Germinal center (tissue), 1 donor: Measurements from ENCODE around the gene DYNC2H1.
"Not testable (repeated sequence)": the region's sequence is repeated elsewhere in the genome, so short reads cannot be mapped to it uniquely, and the experiment has no call there.

ENCODE experiments used
- DNase-seq: peaks from one replicate; pipeline ENCODE4 v3.0.0; 2012; ENCODE audit warnings: mixed read lengths, low spot score

The DYNC2H1 gene

DNA sequence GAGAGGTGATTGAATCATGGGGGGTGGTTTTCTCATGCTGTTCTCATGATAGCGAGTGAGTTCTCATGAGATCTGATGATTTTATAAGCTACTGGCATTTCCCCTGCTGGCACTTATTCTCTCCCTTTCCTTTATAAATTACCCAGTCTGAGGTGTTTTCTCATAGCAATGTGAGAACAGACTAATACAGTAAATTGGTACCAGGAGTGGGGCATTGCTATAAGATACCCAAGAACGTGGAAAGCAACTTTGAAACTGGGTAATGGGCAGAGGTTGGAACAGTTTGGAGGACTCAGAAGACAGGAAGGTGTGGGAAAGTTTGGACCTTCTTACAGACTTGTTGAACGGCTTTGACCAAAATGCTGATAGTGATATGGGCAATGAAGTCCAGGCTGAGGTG lies 265.0 kb downstream of the DYNC2H1 start:
- not testable (repeated sequence) for DNase-seq

DNA sequence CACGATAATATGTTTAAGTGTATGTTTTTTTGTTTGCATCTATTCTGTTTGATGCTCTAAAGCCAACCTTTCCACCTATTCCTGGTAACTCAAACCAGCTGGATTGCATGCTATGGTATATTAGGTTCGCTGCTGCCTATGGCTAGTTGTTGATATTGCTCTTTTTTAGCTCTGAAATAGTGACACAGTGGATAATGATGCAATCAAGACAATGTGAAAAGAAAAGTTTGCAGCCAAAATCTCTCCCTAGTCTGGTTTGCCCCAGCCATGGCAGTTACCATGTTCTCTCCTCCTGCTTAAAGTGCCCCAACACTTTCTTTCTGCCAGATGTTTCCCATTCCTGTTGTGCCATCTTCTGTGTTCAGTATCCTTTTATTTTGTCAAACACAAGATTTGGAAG lies 269.7 kb downstream of the DYNC2H1 start:
- no peak for DNase-seq

DNA sequence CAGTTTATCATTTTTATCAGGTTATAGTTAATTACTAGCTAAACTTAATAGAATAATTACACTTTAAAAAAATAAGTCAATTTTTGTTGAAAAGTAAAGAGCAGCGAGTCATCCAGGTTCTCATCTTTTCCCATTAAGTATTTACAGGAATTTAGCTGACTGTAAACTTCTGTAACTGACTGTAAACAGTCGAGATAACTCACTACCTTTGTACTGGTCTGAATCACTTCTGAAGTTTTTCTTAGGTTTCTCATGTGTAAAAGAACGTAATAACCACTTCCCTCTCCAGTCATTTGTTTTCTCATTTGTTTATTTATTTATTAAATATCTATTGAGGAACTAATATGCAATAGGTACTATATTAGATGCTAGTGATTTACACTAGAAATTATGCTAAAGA lies 270.8 kb downstream of the DYNC2H1 start:
- no peak for DNase-seq

DNA sequence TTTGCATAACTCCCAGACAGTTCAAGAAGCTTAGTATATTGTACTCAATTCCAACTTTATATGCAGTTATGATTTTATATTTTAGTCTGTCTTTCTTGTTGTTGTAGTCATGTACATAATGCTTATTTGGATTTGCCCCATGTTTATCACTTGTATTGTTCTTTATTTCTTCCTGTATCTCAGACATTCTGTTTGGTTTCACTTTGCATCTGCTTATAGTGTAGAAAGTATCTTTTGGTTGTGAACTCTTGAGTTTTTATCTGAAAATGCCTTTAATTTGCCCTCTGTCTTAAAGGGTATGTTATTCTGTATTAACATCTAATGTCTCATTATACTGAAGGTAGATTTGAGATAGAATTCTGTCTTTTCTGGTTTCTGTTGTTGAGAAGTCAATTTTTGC lies 275.4 kb downstream of the DYNC2H1 start:
- no peak for DNase-seq

DNA sequence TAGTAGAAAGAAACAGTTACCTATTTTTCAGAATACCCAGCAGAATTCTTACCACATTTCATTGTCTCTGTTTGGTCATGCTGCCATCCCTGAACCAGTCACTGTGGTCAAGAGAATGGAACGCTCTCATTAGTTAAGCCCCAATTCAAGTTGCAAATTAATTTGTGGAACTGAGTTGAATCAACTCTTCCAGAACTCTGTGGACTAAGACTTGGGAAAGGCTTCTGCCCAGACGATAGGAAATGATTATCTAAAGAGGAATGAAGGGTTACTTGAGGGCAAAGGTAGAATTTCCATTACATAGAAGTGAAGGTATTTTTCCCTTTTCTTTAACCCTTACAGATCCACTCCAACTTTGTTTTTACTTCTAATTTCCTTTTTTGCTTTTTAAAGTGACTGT lies 286.4 kb downstream of the DYNC2H1 start:
- no peak for DNase-seq

GRCh38 chr11:103396237-103396636 lies 287.0 kb downstream of the DYNC2H1 start:
- no peak for DNase-seq

DNA sequence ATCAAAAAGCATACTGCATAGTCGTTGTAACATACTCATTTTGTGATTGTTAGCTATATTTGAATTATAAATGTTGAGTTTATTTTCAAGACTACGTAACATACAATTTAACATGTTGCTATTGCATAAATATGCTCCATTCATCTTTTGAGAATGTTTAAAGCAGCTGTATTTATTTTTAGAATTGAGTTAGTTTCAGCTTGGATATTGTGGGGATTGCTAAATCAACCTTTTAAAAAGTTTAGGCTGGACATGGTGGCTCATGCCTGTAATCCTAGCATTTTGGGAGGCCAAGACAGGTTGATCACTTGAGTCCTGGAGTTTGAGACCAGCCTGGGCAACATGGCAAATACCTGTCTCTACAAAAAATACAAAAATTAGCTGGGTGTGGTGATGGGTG lies 288.1 kb downstream of the DYNC2H1 start:
- DNase-seq = no peak

DNA sequence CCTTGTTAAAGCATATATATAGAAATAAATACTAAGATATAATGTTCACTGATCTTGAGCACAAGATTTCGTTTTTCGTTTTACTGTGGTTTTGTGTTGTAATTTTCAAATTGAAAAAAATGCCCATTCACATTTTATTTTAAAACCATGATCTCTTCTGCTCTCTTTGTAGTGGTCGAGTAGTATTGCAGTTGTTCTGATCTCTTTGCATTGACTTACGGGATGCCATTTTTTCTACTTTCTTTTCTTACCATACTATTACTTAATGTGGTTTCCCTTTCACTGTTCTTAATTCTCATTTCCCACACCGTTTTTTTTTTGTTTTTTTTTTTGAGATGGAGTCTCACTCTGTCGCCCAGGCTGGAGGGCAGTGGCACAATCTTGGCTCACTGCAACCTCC lies 289.6 kb downstream of the DYNC2H1 start:
- no peak for DNase-seq

DNA sequence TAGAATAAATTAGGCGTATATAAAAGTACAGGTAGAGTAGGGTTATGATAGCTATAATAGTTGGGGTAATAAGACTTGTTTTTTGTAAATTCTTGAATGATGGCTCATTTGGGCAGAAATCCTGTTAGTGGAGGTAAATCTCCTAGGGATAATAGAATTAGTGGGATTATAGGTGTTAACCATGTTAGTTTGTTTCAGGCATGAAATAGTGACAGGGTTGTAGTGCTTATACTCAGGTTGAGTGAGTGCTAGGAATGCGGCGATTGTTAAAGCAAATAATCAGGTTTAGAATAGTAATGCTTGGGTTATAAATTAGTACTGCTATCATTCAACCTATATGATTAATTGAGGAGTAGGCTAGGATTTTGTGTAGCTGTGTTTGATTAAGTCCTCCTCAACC lies 297.1 kb downstream of the DYNC2H1 start:
- no peak for DNase-seq

DNA sequence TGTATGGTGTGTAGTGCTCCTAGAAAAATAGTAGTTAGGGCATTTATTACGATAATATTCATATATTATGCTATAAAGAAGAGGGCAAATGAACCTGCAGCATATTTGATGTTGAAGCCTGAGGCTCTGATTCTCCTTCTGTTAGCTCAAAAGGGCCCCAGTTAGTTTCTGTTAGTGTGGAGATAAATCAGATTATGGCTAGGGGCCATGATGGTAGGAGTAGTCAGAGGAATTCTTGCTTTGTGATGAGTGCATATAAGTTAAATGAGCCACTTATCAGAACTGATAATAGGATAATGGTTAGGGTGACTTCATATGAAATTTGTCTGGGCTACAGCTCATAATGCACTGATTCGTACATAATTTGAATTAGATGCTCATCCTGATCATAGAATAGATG lies 298.4 kb downstream of the DYNC2H1 start:
- no peak for DNase-seq

GRCh38 chr11:103413266-103413888 lies 304.2 kb downstream of the DYNC2H1 start:
- no peak for DNase-seq

DNA sequence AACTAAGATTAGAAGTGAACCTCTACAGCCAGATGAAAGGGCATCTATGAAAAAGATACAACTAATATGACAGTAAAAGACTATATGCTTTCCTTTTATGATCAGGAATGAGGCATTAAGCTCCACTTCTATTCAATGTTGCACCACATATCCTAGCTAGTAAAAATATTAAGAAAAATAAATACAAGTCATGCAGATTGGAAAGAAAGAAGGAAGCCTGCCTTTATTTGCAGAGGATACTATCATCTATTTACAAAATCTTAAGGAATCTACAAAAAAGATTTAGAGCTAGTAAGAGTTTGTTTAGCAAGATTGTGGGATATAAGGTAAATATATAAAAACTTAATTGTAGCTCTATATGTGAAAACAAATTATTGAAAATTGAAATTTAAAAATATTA lies 308.8 kb downstream of the DYNC2H1 start:
- no peak for DNase-seq

GRCh38 chr11:103420593-103420992 lies 311.4 kb downstream of the DYNC2H1 start:
- no peak for DNase-seq

- no peak for DNase-seq
Observed at GRCh38 chr11:103433386-103434072, 324.3 kb downstream of the DYNC2H1 start.

DNA sequence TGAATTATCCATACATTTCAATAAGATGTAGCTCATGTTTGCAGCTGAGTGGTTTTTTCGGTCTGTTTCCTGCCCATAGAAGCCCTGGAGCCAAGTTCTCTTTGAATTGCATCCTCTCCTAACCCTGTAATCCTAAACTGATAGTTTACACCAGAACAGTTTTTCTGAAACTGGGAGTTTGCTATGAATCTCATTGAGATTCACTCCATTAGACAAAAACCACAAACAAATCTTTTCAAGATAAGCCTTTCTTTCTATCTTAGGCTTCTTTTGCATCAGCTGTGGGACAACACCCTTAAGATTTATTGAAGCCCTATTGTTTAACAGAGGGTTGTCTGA lies 324.8 kb downstream of the DYNC2H1 start:
- no peak for DNase-seq

GRCh38 chr11:103436131-103436770 lies 327.0 kb downstream of the DYNC2H1 start:
- no peak for DNase-seq

DNA sequence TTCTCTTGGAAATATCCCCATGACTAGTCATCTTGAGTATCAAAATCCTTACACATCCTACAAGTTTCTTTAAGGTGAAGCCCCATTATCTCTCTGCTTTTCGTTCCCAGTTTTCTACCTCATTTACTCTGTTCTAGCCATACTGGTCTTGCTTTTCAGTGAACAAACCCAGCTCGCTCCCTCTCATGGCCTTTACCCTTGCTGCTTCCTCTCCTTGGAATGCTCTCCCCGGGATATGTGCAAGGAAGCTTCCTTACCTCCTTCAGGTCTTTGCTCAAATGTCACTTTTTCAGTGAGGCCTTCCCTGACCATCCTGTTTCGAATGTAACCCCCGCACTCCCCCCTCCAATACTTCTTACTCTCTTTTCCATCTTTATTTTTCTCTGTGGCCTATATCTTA lies 331.8 kb downstream of the DYNC2H1 start:
- DNase-seq = no peak

GRCh38 chr11:103448966-103449365 lies 339.7 kb downstream of the DYNC2H1 start:
- no peak for DNase-seq

- DNase-seq = no peak
Observed at GRCh38 chr11:103450241-103450640, 341.0 kb downstream of the DYNC2H1 start.

GRCh38 chr11:103453126-103453525 lies 343.9 kb downstream of the DYNC2H1 start:
- DNase-seq = no peak

DNA sequence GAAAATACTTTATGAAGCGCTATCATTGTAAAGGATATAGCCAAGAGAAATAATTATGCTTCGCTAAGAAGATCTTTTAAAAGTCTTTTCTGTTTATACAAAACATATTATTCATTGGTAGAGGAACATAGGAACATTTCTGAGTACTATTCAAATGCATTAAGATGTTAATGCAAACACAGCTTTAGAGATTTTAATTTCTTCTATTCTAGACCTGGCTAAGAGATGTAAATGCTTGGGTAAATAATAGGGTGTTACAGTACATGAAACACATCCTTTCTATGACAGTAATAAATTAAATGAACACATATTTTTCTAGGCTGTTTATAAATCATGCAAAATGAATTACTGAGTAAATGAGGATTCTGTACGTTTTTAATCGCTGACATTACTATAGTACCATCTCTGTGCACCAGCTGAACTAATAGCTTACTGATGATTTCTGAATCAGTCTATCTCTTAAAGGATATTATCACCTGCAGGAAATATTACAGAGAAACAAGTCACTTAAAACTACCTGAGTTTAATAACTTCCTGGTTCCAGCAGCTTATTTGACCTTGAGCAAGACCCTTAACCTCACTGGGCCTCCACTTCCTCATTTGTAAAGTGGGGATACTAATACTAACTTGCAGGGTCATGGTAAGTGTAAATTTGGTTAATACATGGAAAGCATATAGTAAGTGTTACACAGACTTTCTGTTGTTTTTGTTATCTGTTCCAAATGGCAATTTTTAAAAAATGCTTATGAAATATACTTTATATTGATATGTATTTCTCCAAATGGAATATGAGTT lies 344.9 kb downstream of the DYNC2H1 start:
- DNase-seq = no peak

GRCh38 chr11:103464420-103464819 lies 355.2 kb downstream of the DYNC2H1 start:
- no peak for DNase-seq
